Tibial nerve (tissue), 3 donors: ENCODE results near the gene APOL1.
"Not testable (repeated sequence)": the region's sequence is repeated elsewhere in the genome, so short reads cannot be mapped to it uniquely, and the experiment has no call there.

Experiments used
- POLR2A ChIP-seq, 2 donors: fragments of 450-650 bp; IDR thresholded peaks; one replicate each; pipeline ENCODE4 v1.6.1; 2017; ENCODE audit warnings: antibody characterized with exemption in 2 of 2, mild to moderate bottlenecking in 2 of 2, moderate library complexity in 2 of 2
- TF ChIP-seq, protein P1 (sequence below), 5 experiments: fragments of 200-600 bp in 3 of 5; fragments of 450-650 bp in 2 of 5; sonication (generic) in 3 of 5; IDR thresholded peaks; one replicate each; pipeline ENCODE4 v1.5.1; 2016 to 2019; ENCODE audit warnings: antibody characterized with exemption in 5 of 5, mild to moderate bottlenecking in 3 of 5, moderate library complexity in 2 of 5

DNA sequence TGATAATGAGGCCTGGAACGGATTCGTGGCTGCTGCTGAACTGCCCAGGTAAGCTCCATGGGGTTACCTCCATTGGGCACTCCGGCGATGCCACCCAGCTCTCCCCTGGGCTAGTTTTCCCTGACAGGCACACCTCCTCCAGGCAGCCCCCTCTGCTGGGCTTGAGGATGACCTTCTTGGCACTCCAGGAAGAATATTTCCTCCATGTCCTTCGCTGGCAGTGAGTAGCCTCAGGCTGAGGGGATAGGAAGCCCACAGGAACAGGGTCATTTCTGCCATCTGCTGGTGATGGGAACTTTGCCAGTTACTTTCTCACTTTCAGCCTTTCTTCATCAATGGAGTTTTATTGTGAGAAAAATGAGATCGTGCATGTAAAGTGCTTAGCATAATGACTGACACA is 8.7 kb downstream of the APOL1 start:
- TF ChIP-seq, protein P1, sequence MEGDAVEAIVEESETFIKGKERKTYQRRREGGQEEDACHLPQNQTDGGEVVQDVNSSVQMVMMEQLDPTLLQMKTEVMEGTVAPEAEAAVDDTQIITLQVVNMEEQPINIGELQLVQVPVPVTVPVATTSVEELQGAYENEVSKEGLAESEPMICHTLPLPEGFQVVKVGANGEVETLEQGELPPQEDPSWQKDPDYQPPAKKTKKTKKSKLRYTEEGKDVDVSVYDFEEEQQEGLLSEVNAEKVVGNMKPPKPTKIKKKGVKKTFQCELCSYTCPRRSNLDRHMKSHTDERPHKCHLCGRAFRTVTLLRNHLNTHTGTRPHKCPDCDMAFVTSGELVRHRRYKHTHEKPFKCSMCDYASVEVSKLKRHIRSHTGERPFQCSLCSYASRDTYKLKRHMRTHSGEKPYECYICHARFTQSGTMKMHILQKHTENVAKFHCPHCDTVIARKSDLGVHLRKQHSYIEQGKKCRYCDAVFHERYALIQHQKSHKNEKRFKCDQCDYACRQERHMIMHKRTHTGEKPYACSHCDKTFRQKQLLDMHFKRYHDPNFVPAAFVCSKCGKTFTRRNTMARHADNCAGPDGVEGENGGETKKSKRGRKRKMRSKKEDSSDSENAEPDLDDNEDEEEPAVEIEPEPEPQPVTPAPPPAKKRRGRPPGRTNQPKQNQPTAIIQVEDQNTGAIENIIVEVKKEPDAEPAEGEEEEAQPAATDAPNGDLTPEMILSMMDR (IDR thresholded peaks at IDR 0.05) = not testable (repeated sequence)
- not testable (repeated sequence) for TF ChIP-seq POLR2A (IDR thresholded peaks at IDR 0.05)
